Panc1 (cell line): ENCODE results near the gene SVOP. TPM values are rescaled to one million over a fixed set of nuclear protein-coding genes. Genes with fewer than 3 reads are reported as not detected.

Source experiments
- ATAC-seq: fragments of 200-7000 bp; cut with Tn5 transposase; 2 replicates; pipeline ENCODE4 v1.9.1; 2020; ENCODE audit warnings: mild to moderate bottlenecking, moderate library complexity
- BruUV-seq: library from RNA; stranded (reverse); fragments of 400-500 nt; replicated peaks from 2 replicates; lab custom pipeline; 2021; lab: Mats Ljungman, UMichigan
- CTCF ChIA-PET: fragments of 300-600 bp; sonication (Branson Sonifier 250); formaldehyde crosslinking; loops from one replicate; lab custom pipeline; 2022; ENCODE audit warnings: antibody characterized with exemption; lab: Charles Lee
- POLR2A ChIA-PET: fragments of 300-600 bp; sonication (Branson Sonifier 250); formaldehyde crosslinking; loops from one replicate; lab custom pipeline; 2022; ENCODE audit warnings: antibody characterized with exemption; lab: Charles Lee
- DNase-seq: peaks from one replicate; pipeline ENCODE4 v3.0.0-alpha.2; 2010; ENCODE audit warnings: low read depth, low spot score
- H3K27ac ChIP-seq: 2 replicates; pipeline ENCODE4 v1.5.1; 2011; ENCODE audit warnings: mild to moderate bottlenecking, low read length, inconsistent platforms
- H3K27me3 ChIP-seq: fragments of 200-500 bp; sonication (Bioruptor generic); 2 replicates; pipeline ENCODE4 v1.6.0; 2014; ENCODE audit warnings: low read length, inconsistent platforms; ENCODE audit not compliant: control insufficient read depth, insufficient read depth
- H3K36me3 ChIP-seq: fragments of 200-500 bp; sonication (Bioruptor generic); 2 replicates; pipeline ENCODE4 v1.5.1; 2014; ENCODE audit warnings: inconsistent platforms, mild to moderate bottlenecking, low read length, moderate library complexity; ENCODE audit not compliant: control insufficient read depth, insufficient read depth
- H3K4me1 ChIP-seq: 2 replicates; pipeline ENCODE4 v1.5.1; 2011; ENCODE audit warnings: inconsistent platforms, mild to moderate bottlenecking, low read length, moderate library complexity; ENCODE audit not compliant: control insufficient read depth, insufficient read depth
- H3K4me3 ChIP-seq, 2 experiments: 2 replicates each; pipeline ENCODE4 v1.5.1; 2011 to 2012; ENCODE audit warnings: low read depth in 2 of 2, low read length in 2 of 2, mild to moderate bottlenecking in 2 of 2, inconsistent platforms in 1 of 2, moderate library complexity in 1 of 2
- H3K9me3 ChIP-seq: fragments of 200-500 bp; sonication (Bioruptor generic); 2 replicates; pipeline ENCODE4 v1.5.1; 2014; ENCODE audit warnings: low read depth, mild to moderate bottlenecking, inconsistent platforms, low read length, moderate library complexity; ENCODE audit not compliant: control insufficient read depth, insufficient read depth
- CTCF ChIP-seq: fragments of 450-650 bp; IDR thresholded peaks from 2 replicates; pipeline ENCODE4 v1.5.1; 2017; ENCODE audit warnings: mild to moderate bottlenecking
- POLR2AphosphoS5 ChIP-seq: IDR thresholded peaks from 2 replicates; pipeline ENCODE4 v1.6.1; 2012; ENCODE audit warnings: mild to moderate bottlenecking, low read depth, low read length, moderate library complexity
- REST ChIP-seq, 2 experiments: IDR thresholded peaks; 2 replicates each; pipeline ENCODE4 v1.6.1; 2011 to 2012; ENCODE audit warnings: low read depth in 2 of 2, control low read depth in 1 of 2, low read length in 1 of 2, mild to moderate bottlenecking in 1 of 2, moderate library complexity in 1 of 2; ENCODE audit not compliant: insufficient read depth in 1 of 2
- SIN3A ChIP-seq: IDR thresholded peaks from 2 replicates; pipeline ENCODE4 v1.6.1; 2012; ENCODE audit warnings: low read depth, mild to moderate bottlenecking, low read length, moderate library complexity, borderline replicate concordance; ENCODE audit not compliant: insufficient read depth
- TCF7L2 ChIP-seq: IDR thresholded peaks from 2 replicates; pipeline ENCODE4 v1.6.1; 2011; ENCODE audit warnings: mild to moderate bottlenecking, low read depth, low read length, inconsistent platforms
- in situ Hi-C: cut with HindIII; loops from 2 replicates; pipeline ENCODE4 v1.10.0; 2016; ENCODE audit warnings: low sequenced_read_pairs, low pct_unique_long_range_greater_than_20kb
- intact Hi-C: fragments of 100-400 bp; cut with micrococcal nuclease; formaldehyde crosslinking; loops from one replicate; pipeline ENCODE4 v1.10.0; 2022; ENCODE audit not compliant: unreplicated experiment
- total RNA-seq: library from RNA; stranded (reverse); gene quantifications from one replicate; pipeline ENCODE4 v1.2.1, GENCODE V29; 2021; ENCODE audit not compliant: unreplicated experiment

Gene SVOP
- total RNA-seq, 1 experiment from 2014 or later = not detected

- no peak for TF ChIP-seq POLR2AphosphoS5
- no peak for TF ChIP-seq REST (IDR thresholded peaks at IDR 0.05; ENCODE audit: insufficient read depth in 1 of 2, low read depth in 2 of 2, low read length in 1 of 2)
- no peak for TF ChIP-seq TCF7L2
- no peak for TF ChIP-seq SIN3A
- Histone ChIP-seq H3K4me3 (no peak overlapping the region), H3K36me3 (no peaks in the 10 kb centered on the region), H3K27ac (no peak overlapping the region), H3K27me3 (no peaks in the 10 kb centered on the region), H3K9me3 (no peaks in the 10 kb centered on the region; the same call in 1 of the 2 replicates), H3K4me1 (peaks cover 4% of the 10 kb centered on the region; the same call in 1 of the 2 replicates)
- BruUV-seq = no TSS peak
- POLR2A ChIA-PET = no interaction called here
- DNase-seq (no peak), ATAC-seq (no peak)
- CTCF ChIA-PET = no interaction called here
- in situ Hi-C loops = no loop called here
- intact Hi-C loops = no loop called here
Measured at GRCh38 chr12:108947097-108947496, 73.8 kb downstream of the SVOP start.

GRCh38 chr12:108940138-108940537 lies 80.7 kb downstream of the SVOP start:
- ATAC-seq = no peak
- TF ChIP-seq POLR2AphosphoS5 (no peak), SIN3A (no peak), REST (IDR thresholded peaks at IDR 0.05; ENCODE audit: insufficient read depth in 1 of 2, low read depth in 2 of 2, low read length in 1 of 2) (no peak), CTCF (no peak), TCF7L2 (no peak)
- no peaks in the 10 kb centered on the region for H3K36me3 ChIP-seq
- intact Hi-C loops = no loop called here
- no peaks in the 10 kb centered on the region for H3K4me1 ChIP-seq
- no peak overlapping the region for H3K4me3 ChIP-seq
- ChIA-PET CTCF (interaction anchor here (2.2 kb wide), 1 partner anchor 10 kb away, joined by 7 read pairs; no protein-coding TSS in a partner anchor), POLR2A (no interaction called here)
- H3K9me3 ChIP-seq = no peaks in the 10 kb centered on the region
- no peaks in the 10 kb centered on the region; the same call in 1 of the 2 replicates for H3K27me3 ChIP-seq
- no peak for DNase-seq
- no peak overlapping the region for H3K27ac ChIP-seq
- in situ Hi-C loops = no loop called here
- BruUV-seq = no TSS peak
